Measurements from ENCODE around the gene NUP210. TPM values are rescaled to one million over a fixed set of nuclear protein-coding genes. Genes with fewer than 3 reads are reported as not detected.

Gene NUP210
- total RNA-seq, 4 donors from 2014 or later, result 3.6 to 8.2 (median 4.0) TPM

DNA sequence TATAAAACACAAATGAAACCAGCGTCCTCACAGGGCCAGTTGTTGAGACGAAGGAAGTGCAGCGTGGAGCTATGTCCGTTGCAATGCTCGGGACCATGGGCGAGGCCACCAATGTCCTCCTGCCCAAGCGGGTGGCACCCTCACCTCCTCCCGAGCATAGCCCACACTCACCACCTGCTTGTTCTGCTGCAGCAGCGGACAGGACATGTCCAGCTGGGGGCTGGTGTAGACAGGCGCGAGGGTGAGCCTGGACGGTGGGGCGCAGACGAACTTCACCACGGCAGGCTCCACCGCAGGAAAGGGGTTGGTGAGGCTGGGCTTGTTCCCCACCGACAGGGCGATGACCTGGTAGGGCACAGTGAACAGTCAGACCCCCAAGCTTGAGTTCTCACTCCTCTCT is 62.1 kb downstream of the NUP210 start:
- intact Hi-C loops (cut with DNase I; ENCODE audit: low total_unique reads), result no loop called here
- TF ChIP-seq, protein P1, sequence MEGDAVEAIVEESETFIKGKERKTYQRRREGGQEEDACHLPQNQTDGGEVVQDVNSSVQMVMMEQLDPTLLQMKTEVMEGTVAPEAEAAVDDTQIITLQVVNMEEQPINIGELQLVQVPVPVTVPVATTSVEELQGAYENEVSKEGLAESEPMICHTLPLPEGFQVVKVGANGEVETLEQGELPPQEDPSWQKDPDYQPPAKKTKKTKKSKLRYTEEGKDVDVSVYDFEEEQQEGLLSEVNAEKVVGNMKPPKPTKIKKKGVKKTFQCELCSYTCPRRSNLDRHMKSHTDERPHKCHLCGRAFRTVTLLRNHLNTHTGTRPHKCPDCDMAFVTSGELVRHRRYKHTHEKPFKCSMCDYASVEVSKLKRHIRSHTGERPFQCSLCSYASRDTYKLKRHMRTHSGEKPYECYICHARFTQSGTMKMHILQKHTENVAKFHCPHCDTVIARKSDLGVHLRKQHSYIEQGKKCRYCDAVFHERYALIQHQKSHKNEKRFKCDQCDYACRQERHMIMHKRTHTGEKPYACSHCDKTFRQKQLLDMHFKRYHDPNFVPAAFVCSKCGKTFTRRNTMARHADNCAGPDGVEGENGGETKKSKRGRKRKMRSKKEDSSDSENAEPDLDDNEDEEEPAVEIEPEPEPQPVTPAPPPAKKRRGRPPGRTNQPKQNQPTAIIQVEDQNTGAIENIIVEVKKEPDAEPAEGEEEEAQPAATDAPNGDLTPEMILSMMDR (IDR thresholded peaks at IDR 0.05), result no peak
- no peak for TF ChIP-seq POLR2A (IDR thresholded peaks at IDR 0.05)
- H3K4me3 ChIP-seq (ENCODE audit: low read depth, poor library complexity, severe bottlenecking), result no peak overlapping the region
- DNase-seq (ENCODE audit: low spot score in 2 of 2), result no peak
- 88 to 91% methylated on average over 17 to 18 of the region's 18 CpGs for WGBS, 2 donors

DNA sequence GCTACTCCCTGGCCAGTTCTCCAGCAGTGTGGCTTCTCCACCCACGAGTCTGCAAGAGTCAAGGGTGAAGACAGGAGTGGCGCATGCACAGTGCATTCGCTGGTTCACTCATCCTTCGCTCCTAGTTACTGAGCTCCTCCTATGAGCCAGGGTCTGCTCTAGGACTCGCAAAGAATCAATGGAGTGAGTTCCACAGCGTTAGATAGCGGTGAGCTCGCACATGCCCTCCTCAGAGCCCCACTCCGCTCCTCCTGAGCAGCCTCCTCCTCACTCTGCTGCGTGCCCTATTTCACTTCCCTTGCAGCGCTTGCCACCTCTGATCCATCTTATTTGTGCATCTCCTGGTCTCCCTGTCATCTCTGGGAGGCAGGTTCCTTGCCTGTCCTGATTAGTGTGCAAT is 63.0 kb downstream of the NUP210 start:
- no peak for DNase-seq (ENCODE audit: low spot score in 2 of 2)
- no peak overlapping the region for H3K4me3 ChIP-seq (ENCODE audit: low read depth, poor library complexity, severe bottlenecking)
- intact Hi-C loops (cut with DNase I; ENCODE audit: low total_unique reads), result no loop called here
- WGBS, 2 donors, result 86 to 90% methylated on average over 11 of the region's 11 CpGs
- TF ChIP-seq, protein P1 (IDR thresholded peaks at IDR 0.05), result no peak
- no peak for TF ChIP-seq POLR2A (IDR thresholded peaks at IDR 0.05)

DNA sequence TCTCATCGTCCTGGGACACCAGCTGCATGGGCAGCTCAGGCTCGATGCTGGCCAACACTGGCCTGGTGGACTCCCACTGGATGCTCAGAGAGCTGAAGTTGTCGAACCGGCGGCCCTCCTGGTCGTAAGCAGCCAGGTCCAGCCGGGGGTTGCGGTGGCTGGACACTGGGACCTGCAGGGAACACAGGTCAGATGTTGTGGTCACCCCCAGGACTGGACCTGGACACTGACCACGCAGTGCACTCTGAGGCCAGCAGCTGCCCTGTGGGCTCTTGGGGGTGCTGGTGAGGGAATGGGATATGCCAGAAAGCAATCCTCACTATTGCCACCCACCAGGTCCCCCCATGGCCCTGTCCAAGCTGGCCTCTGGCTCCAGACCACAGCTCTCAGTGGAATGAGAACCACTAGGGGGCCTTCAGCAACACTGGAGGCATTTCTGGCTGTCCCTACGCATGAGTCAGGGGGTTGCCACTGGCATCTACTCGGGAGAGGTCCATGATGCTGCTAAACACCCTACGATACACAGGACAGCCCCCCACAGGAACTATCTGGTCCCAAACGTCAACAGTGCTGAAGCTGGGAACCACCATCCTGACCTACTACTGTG is 66.1 kb downstream of the NUP210 start:
- intact Hi-C loops (cut with DNase I; ENCODE audit: low total_unique reads), result no loop called here
- TF ChIP-seq, protein P1 (IDR thresholded peaks at IDR 0.05), result no peak
- TF ChIP-seq POLR2A (IDR thresholded peaks at IDR 0.05), result no peak
- WGBS, 2 donors, result 78 to 85% methylated on average over 12 of the region's 13 CpGs
- no peak overlapping the region for H3K4me3 ChIP-seq (ENCODE audit: low read depth, poor library complexity, severe bottlenecking)
- DNase-seq (ENCODE audit: low spot score in 2 of 2), result no peak

DNA sequence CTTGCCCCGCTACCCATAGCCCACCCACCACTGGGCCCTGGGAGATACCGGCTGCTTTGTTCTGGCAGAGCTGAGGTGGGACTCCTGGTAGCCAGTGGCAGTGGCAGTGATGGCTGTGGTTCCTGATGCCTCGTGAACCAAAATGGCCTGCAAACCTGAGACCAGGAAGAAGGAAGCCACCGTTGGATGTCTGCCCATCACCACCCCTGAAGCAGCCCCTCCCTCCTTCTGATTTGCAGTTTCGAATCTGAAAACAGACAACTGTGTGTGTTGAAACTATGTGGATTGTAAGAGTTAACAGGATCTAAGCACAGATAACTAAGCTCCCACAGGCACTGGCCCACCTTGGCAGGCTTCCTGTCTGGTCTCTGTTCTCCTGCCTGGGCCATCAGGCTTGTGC is 66.6 kb downstream of the NUP210 start:
- intact Hi-C loops (cut with DNase I; ENCODE audit: low total_unique reads), result no loop called here
- no peak for DNase-seq (ENCODE audit: low spot score in 2 of 2)
- 72 to 82% methylated on average over 5 of the region's 5 CpGs for WGBS, 2 donors
- no peak for TF ChIP-seq POLR2A (IDR thresholded peaks at IDR 0.05)
- TF ChIP-seq, protein P1 (IDR thresholded peaks at IDR 0.05), result no peak
- H3K4me3 ChIP-seq (ENCODE audit: low read depth, poor library complexity, severe bottlenecking), result no peak overlapping the region

DNA sequence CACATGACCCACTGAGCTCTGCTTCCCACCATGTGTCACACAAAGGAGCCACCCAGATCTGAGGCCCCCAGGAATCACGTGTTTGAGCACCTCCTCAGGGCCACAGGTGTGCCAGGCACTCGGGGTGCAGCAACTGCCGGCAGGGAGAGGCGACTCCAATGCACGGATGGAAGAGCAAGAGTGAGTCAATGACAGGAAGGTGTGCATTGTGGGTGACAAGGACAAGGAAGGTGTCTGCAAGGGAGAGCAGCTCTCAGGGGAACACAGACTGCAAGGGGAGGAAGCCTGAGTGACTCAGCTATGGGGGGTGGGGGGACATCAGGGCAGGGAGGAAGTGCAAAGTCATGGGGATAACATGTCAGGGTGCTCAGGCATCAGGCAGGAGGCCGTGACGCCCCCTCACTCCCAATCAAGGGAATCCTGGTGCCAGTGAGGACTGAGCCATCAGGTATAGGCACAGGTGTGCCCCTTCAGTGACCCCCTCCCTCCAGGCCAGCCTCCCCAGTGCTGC is 67.4 kb downstream of the NUP210 start:
- no peak overlapping the region for H3K4me3 ChIP-seq (ENCODE audit: low read depth, poor library complexity, severe bottlenecking)
- no peak for DNase-seq (ENCODE audit: low spot score in 2 of 2)
- intact Hi-C loops (cut with DNase I; ENCODE audit: low total_unique reads), result no loop called here
- 62 to 79% methylated on average over 7 of the region's 7 CpGs for WGBS, 2 donors
- TF ChIP-seq, protein P1 (IDR thresholded peaks at IDR 0.05), result no peak
- no peak for TF ChIP-seq POLR2A (IDR thresholded peaks at IDR 0.05)

DNA sequence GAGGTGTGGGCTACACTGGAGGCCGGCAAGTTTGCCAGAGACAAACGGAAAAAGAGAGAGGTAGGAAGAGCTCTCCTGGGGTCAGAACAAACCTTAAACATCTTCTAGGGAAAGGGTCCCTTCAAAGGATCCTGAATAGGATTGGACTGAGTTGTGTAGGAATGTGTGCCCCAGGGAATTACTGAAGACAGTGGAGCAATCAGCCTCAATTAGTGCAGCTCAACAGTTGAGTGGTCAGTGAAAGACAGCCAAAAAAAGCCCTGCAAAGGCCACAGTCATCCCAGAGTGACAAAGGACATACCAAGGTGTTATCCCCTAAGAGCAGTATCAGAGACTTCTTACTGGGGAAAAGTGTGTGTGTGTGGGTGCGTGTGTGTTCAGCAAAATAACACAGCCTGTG is 70.3 kb downstream of the NUP210 start:
- 90 to 94% methylated on average over 3 of the region's 3 CpGs for WGBS, 2 donors
- H3K4me3 ChIP-seq (ENCODE audit: low read depth, poor library complexity, severe bottlenecking), result no peak overlapping the region
- no peak for DNase-seq (ENCODE audit: low spot score in 2 of 2)
- intact Hi-C loops (cut with DNase I; ENCODE audit: low total_unique reads), result no loop called here
- TF ChIP-seq, protein P1 (IDR thresholded peaks at IDR 0.05), result no peak
- no peak for TF ChIP-seq POLR2A (IDR thresholded peaks at IDR 0.05)

All from lower leg skin (tissue), 4 donors.